SH-SY5Y (cell line): Measurements from ENCODE around the gene BARD1.

Experiments used
- GATA2 ChIP-seq: IDR thresholded peaks from 2 replicates; pipeline ENCODE4 v1.6.1; 2011; ENCODE audit warnings: mild to moderate bottlenecking, low read depth, low read length
- GATA3 ChIP-seq: IDR thresholded peaks from 2 replicates; pipeline ENCODE4 v1.6.1; 2011; ENCODE audit warnings: low read depth, mild to moderate bottlenecking, low read length, moderate library complexity

- TF ChIP-seq GATA3 = no peak
- TF ChIP-seq GATA2 = no peak
Measured at GRCh38 chr2:214800180-214800579, 9.3 kb downstream of the BARD1 start.
